ENCODE data around the gene ARHGAP6.

The ARHGAP6 gene

GRCh38 chrX:11553594-11553993 is 112.1 kb downstream of the ARHGAP6 start:
- Histone ChIP-seq H4K20me1 (ENCODE audit: insufficient read depth, low read length) (no peaks in the 10 kb centered on the region), H3K9me3 (replicated peaks; ENCODE audit: insufficient read depth, low read length) (no peaks in the 10 kb centered on the region), H3K4me3 (ENCODE audit: low read length) (no peak overlapping the region), H2AFZ (ENCODE audit: low read length) (no peak overlapping the region), H3K27me3 (replicated peaks; ENCODE audit: insufficient read depth, low read length) (no peaks in the 10 kb centered on the region), H3K4me1 (ENCODE audit: low read length) (no peaks in the 10 kb centered on the region), H3K4me2 (ENCODE audit: low read depth, low read length) (no peak overlapping the region), H3K27ac (ENCODE audit: low read length) (no peak overlapping the region), H3K9me2 (replicated peaks; ENCODE audit: insufficient read depth, low read length) (no peaks in the 10 kb centered on the region), H3K9ac (ENCODE audit: low read length) (no peak overlapping the region), H3K79me2 (ENCODE audit: low read length) (no peaks in the 10 kb centered on the region), H3K36me3 (replicated peaks; ENCODE audit: insufficient read depth, low read length) (no peaks in the 10 kb centered on the region), H3F3A (ENCODE audit: insufficient read depth, low read length) (no peaks in the 10 kb centered on the region)
- TF ChIP-seq EZH2 (optimal IDR thresholded peaks at IDR 0.05; ENCODE audit: low read depth, low read length) (no peak), EZH2phosphoT487 (IDR thresholded peaks at IDR 0.05; ENCODE audit: low read length) (no peak), CTCF (IDR thresholded peaks at IDR 0.05; ENCODE audit: low read length) (no peak)
- DNase-seq: no peak

GRCh38 chrX:11551151-11551550 is 114.6 kb downstream of the ARHGAP6 start:
- Histone ChIP-seq H3K9ac (ENCODE audit: low read length) (no peak overlapping the region), H3K4me1 (ENCODE audit: low read length) (no peaks in the 10 kb centered on the region), H3K27me3 (replicated peaks; ENCODE audit: insufficient read depth, low read length) (no peaks in the 10 kb centered on the region), H3F3A (ENCODE audit: insufficient read depth, low read length) (no peaks in the 10 kb centered on the region), H3K9me2 (replicated peaks; ENCODE audit: insufficient read depth, low read length) (no peaks in the 10 kb centered on the region), H3K4me2 (ENCODE audit: low read depth, low read length) (no peak overlapping the region), H4K20me1 (ENCODE audit: insufficient read depth, low read length) (no peaks in the 10 kb centered on the region), H3K9me3 (replicated peaks; ENCODE audit: insufficient read depth, low read length) (no peaks in the 10 kb centered on the region), H3K36me3 (replicated peaks; ENCODE audit: insufficient read depth, low read length) (no peaks in the 10 kb centered on the region), H2AFZ (ENCODE audit: low read length) (no peak overlapping the region), H3K27ac (ENCODE audit: low read length) (no peak overlapping the region), H3K4me3 (ENCODE audit: low read length) (no peak overlapping the region), H3K79me2 (ENCODE audit: low read length) (no peaks in the 10 kb centered on the region)
- TF ChIP-seq EZH2 (optimal IDR thresholded peaks at IDR 0.05; ENCODE audit: low read depth, low read length) (no peak), EZH2phosphoT487 (IDR thresholded peaks at IDR 0.05; ENCODE audit: low read length) (no peak), CTCF (IDR thresholded peaks at IDR 0.05; ENCODE audit: low read length) (no peak)
- DNase-seq: no peak

- no peaks in the 10 kb centered on the region for H3K27me3 ChIP-seq (replicated peaks; ENCODE audit: insufficient read depth, low read length)
- H3K27ac ChIP-seq (ENCODE audit: low read length): no peak overlapping the region
- no peak for DNase-seq
- H3K9ac ChIP-seq (ENCODE audit: low read length): no peak overlapping the region
- H3K4me2 ChIP-seq (ENCODE audit: low read depth, low read length): no peak overlapping the region
- no peak for TF ChIP-seq CTCF (IDR thresholded peaks at IDR 0.05; ENCODE audit: low read length)
- no peak for TF ChIP-seq EZH2 (optimal IDR thresholded peaks at IDR 0.05; ENCODE audit: low read depth, low read length)
- TF ChIP-seq EZH2phosphoT487 (IDR thresholded peaks at IDR 0.05; ENCODE audit: low read length): no peak
- no peak overlapping the region for H2AFZ ChIP-seq (ENCODE audit: low read length)
- no peaks in the 10 kb centered on the region for H3K9me3 ChIP-seq (replicated peaks; ENCODE audit: insufficient read depth, low read length)
- H3F3A ChIP-seq (ENCODE audit: insufficient read depth, low read length): no peaks in the 10 kb centered on the region
- H3K9me2 ChIP-seq (replicated peaks; ENCODE audit: insufficient read depth, low read length): no peaks in the 10 kb centered on the region
- H3K36me3 ChIP-seq (replicated peaks; ENCODE audit: insufficient read depth, low read length): no peaks in the 10 kb centered on the region
- H3K79me2 ChIP-seq (ENCODE audit: low read length): no peaks in the 10 kb centered on the region
- no peak overlapping the region for H3K4me3 ChIP-seq (ENCODE audit: low read length)
- H3K4me1 ChIP-seq (ENCODE audit: low read length): no peaks in the 10 kb centered on the region
- H4K20me1 ChIP-seq (ENCODE audit: insufficient read depth, low read length): no peaks in the 10 kb centered on the region
Measured at GRCh38 chrX:11546917-11547316, 118.8 kb downstream of the ARHGAP6 start.
